Stimulated activated CD4-positive, alpha-beta T cell treated with anti-CD3 and anti-CD28 coated beads, Interleukin-12 subunit alpha, Interleukin-12 subunit beta, amount 100 ng/mL, for 4 hours (primary cell): Measurements from ENCODE around the gene TP53AIP1.

Experiments used
- DNase-seq: peaks from one replicate; pipeline ENCODE4 v3.0.0-alpha.2; 2020

TP53AIP1 gene

GRCh38 chr11:128942817-128943427, at the start of gene TP53AIP1:
Gene TP53AIP1, minus strand, starts transcription at chr11:128942871. Its CDS starts 5,053 bp downstream, at chr11:128937818.
- no peak for DNase-seq

- no peak for DNase-seq
Observed at GRCh38 chr11:128988242-128988970, 45.7 kb upstream of the TP53AIP1 start.

- no peak for DNase-seq
Observed at GRCh38 chr11:128985880-128986279, 43.2 kb upstream of the TP53AIP1 start.

GRCh38 chr11:128983023-128983422, 40.4 kb upstream of the TP53AIP1 start:
- no peak for DNase-seq

- no peak for DNase-seq
Observed at GRCh38 chr11:128981254-128981653, 38.6 kb upstream of the TP53AIP1 start.

GRCh38 chr11:128970598-128971190, 28.0 kb upstream of the TP53AIP1 start:
- DNase-seq, result no peak

- DNase-seq, result no peak
Observed at GRCh38 chr11:128968916-128969315, 26.2 kb upstream of the TP53AIP1 start.

GRCh38 chr11:128967578-128967977, 24.9 kb upstream of the TP53AIP1 start:
- no peak for DNase-seq

GRCh38 chr11:128965485-128965884, 22.8 kb upstream of the TP53AIP1 start:
- no peak for DNase-seq

GRCh38 chr11:128964463-128964930, 21.8 kb upstream of the TP53AIP1 start:
- DNase-seq, result no peak

- no peak for DNase-seq
Observed at GRCh38 chr11:128963744-128964325, 21.2 kb upstream of the TP53AIP1 start.

GRCh38 chr11:128962896-128963295, 20.2 kb upstream of the TP53AIP1 start:
- DNase-seq, result no peak

- DNase-seq, result no peak
Observed at GRCh38 chr11:128961645-128962044, 19.0 kb upstream of the TP53AIP1 start.

GRCh38 chr11:128957202-128957482, 14.5 kb upstream of the TP53AIP1 start:
- DNase-seq, result no peak

GRCh38 chr11:128956401-128957201, 13.9 kb upstream of the TP53AIP1 start:
- DNase-seq, result no peak

- no peak for DNase-seq
Observed at GRCh38 chr11:128955636-128956035, 13.0 kb upstream of the TP53AIP1 start.

GRCh38 chr11:128953151-128953550, 10.5 kb upstream of the TP53AIP1 start:
- no peak for DNase-seq

GRCh38 chr11:128949791-128950454, 7.3 kb upstream of the TP53AIP1 start:
- DNase-seq, result no peak

GRCh38 chr11:128948583-128948982, 5.9 kb upstream of the TP53AIP1 start:
- DNase-seq, result no peak

- no peak for DNase-seq
Observed at GRCh38 chr11:128947773-128948172, 5.1 kb upstream of the TP53AIP1 start.

- DNase-seq, result no peak
Observed at GRCh38 chr11:128946648-128947047, 4.0 kb upstream of the TP53AIP1 start.

GRCh38 chr11:128943428-128943976, 831 bp upstream of the TP53AIP1 start:
- DNase-seq, result no peak
